Measurements from ENCODE around the gene CALCOCO1. TPM values are rescaled to one million over a fixed set of nuclear protein-coding genes. Genes with fewer than 3 reads are reported as not detected.

Gene CALCOCO1
- total and polyA plus RNA-seq, 2 of the 13 experiments (the other 11 are each of a cell fraction or from before 2014, with no cell fraction given) = 7.7 to 47.7 TPM

GRCh38 chr12:53675701-53676607, 51.3 kb downstream of the CALCOCO1 start, which contains the start of gene ATP5MC2 (continued):
- no peak for TF ChIP-seq ZBTB40 (IDR thresholded peaks at IDR 0.05)
- TF ChIP-seq ZBTB40 (CRISPR knock-in tag; IDR thresholded peaks at IDR 0.05) = peak; percentile 85
- peak; percentile 71 for TF ChIP-seq FOXA3 (CRISPR knock-in tag; IDR thresholded peaks at IDR 0.05)
- TF ChIP-seq FOXO1 (CRISPR knock-in tag; IDR thresholded peaks at IDR 0.05) = no peak; the same call in 1 of the 2 replicates
- no peak for TF ChIP-seq FOSL1 (CRISPR knock-in tag; IDR thresholded peaks at IDR 0.05; ENCODE audit: borderline replicate concordance)
- peak; percentile 89; the same call in 1 of the 2 replicates for TF ChIP-seq MIXL1 (CRISPR knock-in tag; IDR thresholded peaks at IDR 0.05)
- TF ChIP-seq SOX5 (CRISPR knock-in tag; IDR thresholded peaks at IDR 0.05; ENCODE audit: borderline replicate concordance) = peak; percentile 78
- TF ChIP-seq RXRB (CRISPR knock-in tag; IDR thresholded peaks at IDR 0.05; ENCODE audit: borderline replicate concordance) = peak; percentile 79
- TF ChIP-seq CC2D1A (CRISPR knock-in tag; IDR thresholded peaks at IDR 0.05) = 0 out of 2 replicates have a peak, but pooled peaks have one; percentile 61
- peak; percentile 94; the same call in 1 of the 2 replicates for TF ChIP-seq ZNF253 (CRISPR knock-in tag; IDR thresholded peaks at IDR 0.05; ENCODE audit: borderline replicate concordance)
- peak; percentile 39; the same call in 1 of the 2 replicates for TF ChIP-seq ZMYM3 (CRISPR knock-in tag; IDR thresholded peaks at IDR 0.05)
- TF ChIP-seq ZNF776 (CRISPR knock-in tag; IDR thresholded peaks at IDR 0.05) = peak; percentile 62; the same call in 1 of the 2 replicates
- peak; percentile 98 for TF ChIP-seq HINFP (CRISPR knock-in tag; IDR thresholded peaks at IDR 0.05; ENCODE audit: low read depth)
- TF ChIP-seq ZNF761 (CRISPR knock-in tag; conservative IDR thresholded peaks at IDR 0.05) = peak; percentile 93; the same call in 1 of the 2 replicates

Measured in HepG2 (cell line).